ENCODE measurements around the gene CNTN1.
"Not testable (repeated sequence)": the region's sequence is repeated elsewhere in the genome, so short reads cannot be mapped to it uniquely, and the experiment has no call there.

The CNTN1 gene

GRCh38 chr12:41045509-41045908 is 353.3 kb downstream of the CNTN1 start:
- DNase-seq (ENCODE audit: low read depth), result no peak

- DNase-seq (ENCODE audit: low read depth), result no peak
These were observed 356.8 kb downstream of the CNTN1 start for GRCh38 chr12:41049033-41049432.

- no peak for DNase-seq (ENCODE audit: low read depth)
These were observed 359.7 kb downstream of the CNTN1 start for GRCh38 chr12:41051954-41052353.

- no peak for DNase-seq (ENCODE audit: low read depth)
These were observed 360.2 kb downstream of the CNTN1 start for GRCh38 chr12:41052441-41052840.

- DNase-seq (ENCODE audit: low read depth), result no peak
These were observed 360.8 kb downstream of the CNTN1 start for GRCh38 chr12:41053046-41053445.

- no peak for DNase-seq (ENCODE audit: low read depth)
These were observed 363.8 kb downstream of the CNTN1 start for GRCh38 chr12:41055875-41056577.

GRCh38 chr12:41058266-41058665 is 366.0 kb downstream of the CNTN1 start:
- no peak for DNase-seq (ENCODE audit: low read depth)

GRCh38 chr12:41061192-41061591 is 369.0 kb downstream of the CNTN1 start:
- DNase-seq (ENCODE audit: low read depth), result no peak

- DNase-seq (ENCODE audit: low read depth), result no peak
These were observed 372.2 kb downstream of the CNTN1 start for GRCh38 chr12:41064411-41064810.

GRCh38 chr12:41067941-41068645 is 375.9 kb downstream of the CNTN1 start:
- no peak for DNase-seq (ENCODE audit: low read depth)

- DNase-seq (ENCODE audit: low read depth), result no peak
These were observed 381.6 kb downstream of the CNTN1 start for GRCh38 chr12:41073633-41074472.

- DNase-seq (ENCODE audit: low read depth), result no peak
These were observed 382.2 kb downstream of the CNTN1 start for GRCh38 chr12:41074473-41074769.

GRCh38 chr12:41076114-41076513 is 383.9 kb downstream of the CNTN1 start:
- DNase-seq (ENCODE audit: low read depth), result no peak

GRCh38 chr12:41081241-41081640 is 389.0 kb downstream of the CNTN1 start:
- DNase-seq (ENCODE audit: low read depth), result not testable (repeated sequence)

GRCh38 chr12:41089438-41089837 is 397.2 kb downstream of the CNTN1 start:
- no peak for DNase-seq (ENCODE audit: low read depth)

- DNase-seq (ENCODE audit: low read depth), result no peak
These were observed 399.9 kb downstream of the CNTN1 start for GRCh38 chr12:41092115-41092514.

GRCh38 chr12:41096797-41097196 is 404.6 kb downstream of the CNTN1 start:
- no peak for DNase-seq (ENCODE audit: low read depth)

- DNase-seq (ENCODE audit: low read depth), result no peak
These were observed 408.3 kb downstream of the CNTN1 start for GRCh38 chr12:41100572-41100971.

GRCh38 chr12:41101806-41102205 is 409.6 kb downstream of the CNTN1 start:
- DNase-seq (ENCODE audit: low read depth), result no peak

GRCh38 chr12:41103614-41104013 is 411.4 kb downstream of the CNTN1 start:
- no peak for DNase-seq (ENCODE audit: low read depth)

GRCh38 chr12:41106315-41106714 is 414.1 kb downstream of the CNTN1 start:
- DNase-seq (ENCODE audit: low read depth), result no peak

GRCh38 chr12:41108032-41108431 is 415.8 kb downstream of the CNTN1 start:
- DNase-seq (ENCODE audit: low read depth), result no peak

- no peak for DNase-seq (ENCODE audit: low read depth)
These were observed 420.7 kb downstream of the CNTN1 start for GRCh38 chr12:41112903-41113302.
